HepG2 (cell line): ENCODE results near the gene FGGY.

ENCODE experiments used
- ARNTL ChIP-seq: sonication (generic); formaldehyde crosslinking; IDR thresholded peaks from 2 replicates; pipeline ENCODE4 v1.4.0; 2020; ENCODE audit warnings: mild to moderate bottlenecking, missing genetic modification reagents
- CTCF ChIP-seq: sonication (generic); formaldehyde crosslinking; IDR thresholded peaks from 2 replicates; pipeline ENCODE4 v1.5.0; 2020; ENCODE audit warnings: mild to moderate bottlenecking, missing genetic modification reagents, moderate library complexity
- JUNB ChIP-seq: sonication (generic); formaldehyde crosslinking; IDR thresholded peaks from 2 replicates; pipeline ENCODE4 v1.8.0; 2022; ENCODE audit warnings: missing genetic modification reagents, mild to moderate bottlenecking, borderline replicate concordance
- PHB2 ChIP-seq: fragments of 450-650 bp; IDR thresholded peaks from 2 replicates; pipeline ENCODE4 v1.6.1; 2018; ENCODE audit not compliant: partially characterized antibody
- REPIN1 ChIP-seq: sonication (generic); formaldehyde crosslinking; IDR thresholded peaks from 2 replicates; pipeline ENCODE4 v1.8.0; 2022; ENCODE audit warnings: missing genetic modification reagents, low read depth, mild to moderate bottlenecking, borderline replicate concordance
- SMAD3 ChIP-seq: sonication (generic); formaldehyde crosslinking; IDR thresholded peaks from 2 replicates; pipeline ENCODE4 v1.4.0; 2020; ENCODE audit warnings: missing genetic modification reagents
- SUZ12 ChIP-seq: fragments of 150-350 bp; IDR thresholded peaks from 2 replicates; pipeline ENCODE4 v1.6.1; 2014; ENCODE audit warnings: low read depth, low read length
- TBP ChIP-seq: sonication (generic); formaldehyde crosslinking; IDR thresholded peaks from 2 replicates; pipeline ENCODE4 v1.5.0; 2020; ENCODE audit warnings: missing genetic modification reagents
- TEAD3 ChIP-seq: optimal IDR thresholded peaks from 2 replicates; pipeline ENCODE3; 2016; ENCODE audit warnings: borderline replicate concordance
- ZFP62 ChIP-seq: sonication (generic); formaldehyde crosslinking; IDR thresholded peaks from 2 replicates; pipeline ENCODE4 v1.4.0; 2020; ENCODE audit warnings: missing genetic modification reagents
- ZFP82 ChIP-seq: sonication (generic); formaldehyde crosslinking; IDR thresholded peaks from 2 replicates; pipeline ENCODE4 v1.5.1; 2020; ENCODE audit warnings: mild to moderate bottlenecking, missing genetic modification reagents, borderline replicate concordance
- ZNF30 ChIP-seq: sonication (generic); formaldehyde crosslinking; IDR thresholded peaks from 2 replicates; pipeline ENCODE4 v1.5.0; 2020; ENCODE audit warnings: mild to moderate bottlenecking, missing genetic modification reagents
- ZNF317 ChIP-seq: sonication (generic); formaldehyde crosslinking; IDR thresholded peaks from 2 replicates; pipeline ENCODE4 v1.5.0; 2020; ENCODE audit warnings: mild to moderate bottlenecking, missing genetic modification reagents

- TF ChIP-seq TEAD3: no peak
- TF ChIP-seq CTCF (CRISPR knock-in tag): no peak
- no peak for TF ChIP-seq TBP (CRISPR knock-in tag)
- TF ChIP-seq REPIN1 (CRISPR knock-in tag): no peak
- no peak for TF ChIP-seq PHB2
- no peak for TF ChIP-seq ARNTL (CRISPR knock-in tag)
- no peak for TF ChIP-seq SUZ12
- TF ChIP-seq SMAD3 (CRISPR knock-in tag): no peak
- TF ChIP-seq ZFP62 (CRISPR knock-in tag): no peak
- TF ChIP-seq ZNF30 (CRISPR knock-in tag): no peak
- no peak for TF ChIP-seq ZNF317 (CRISPR knock-in tag)
- no peak for TF ChIP-seq ZFP82 (CRISPR knock-in tag)
- no peak for TF ChIP-seq JUNB (CRISPR knock-in tag)
Measured at GRCh38 chr1:59671066-59671952, 374.4 kb downstream of the FGGY start.
